ENCODE measurements around the gene DNAJC6.

GRCh38 chr1:65398083-65398482 lies 88.7 kb downstream of the DNAJC6 start:
- TF ChIP-seq NR2C2 (CRISPR knock-in tag; IDR thresholded peaks at IDR 0.05; ENCODE audit: borderline replicate concordance) (no peak), PRPF4 (IDR thresholded peaks at IDR 0.05; ENCODE audit: low read depth, low read length, poor library complexity, severe bottlenecking) (no peak), CTCF (CRISPR knock-in tag; IDR thresholded peaks at IDR 0.05) (no peak), NONO (IDR thresholded peaks at IDR 0.05) (no peak), NONO (CRISPR knock-in tag; conservative IDR thresholded peaks at IDR 0.05) (no peak), MXI1 (IDR thresholded peaks at IDR 0.05; ENCODE audit: borderline replicate concordance, low read depth, low read length) (no peak), NCOA1 (CRISPR knock-in tag; IDR thresholded peaks at IDR 0.05) (no peak), RBAK (CRISPR knock-in tag; IDR thresholded peaks at IDR 0.05) (no peak)
